ENCODE results near the gene STK39.

The STK39 gene

GRCh38 chr2:167941604-167942003 lies 305.8 kb downstream of the STK39 start:
- no peak for DNase-seq (ENCODE audit: low read depth in 1 of 2, low spot score in 1 of 2)
- no peak overlapping the region for H3K4me3 ChIP-seq (replicated peaks; ENCODE audit: insufficient read depth, low read length)
- H3K27me3 ChIP-seq (ENCODE audit: insufficient read depth, poor library complexity, severe bottlenecking): peaks cover 6% of the 10 kb centered on the region
- TF ChIP-seq POLR2AphosphoS5 (IDR thresholded peaks at IDR 0.05; ENCODE audit: low read depth): no peak
- TF ChIP-seq REST (IDR thresholded peaks at IDR 0.05; ENCODE audit: insufficient replicate concordance, low read depth): no peak
- TF ChIP-seq GABPA (IDR thresholded peaks at IDR 0.05; ENCODE audit: low read depth): no peak
- TF ChIP-seq SPI1 (IDR thresholded peaks at IDR 0.05; ENCODE audit: borderline replicate concordance, low read depth): no peak
- TF ChIP-seq CTCF (IDR thresholded peaks at IDR 0.05; ENCODE audit: insufficient read depth, low read length): no peak
- H3K27ac ChIP-seq (replicated peaks): no peak overlapping the region

GRCh38 chr2:167940734-167941507 lies 306.5 kb downstream of the STK39 start:
- H3K27ac ChIP-seq (replicated peaks): no peak overlapping the region
- no peak overlapping the region for H3K4me3 ChIP-seq (replicated peaks; ENCODE audit: insufficient read depth, low read length)
- DNase-seq (ENCODE audit: low read depth in 1 of 2, low spot score in 1 of 2): no peak
- no peak for TF ChIP-seq GABPA (IDR thresholded peaks at IDR 0.05; ENCODE audit: low read depth)
- peaks cover 6% of the 10 kb centered on the region for H3K27me3 ChIP-seq (ENCODE audit: insufficient read depth, poor library complexity, severe bottlenecking)

GRCh38 chr2:167940346-167940725 lies 307.1 kb downstream of the STK39 start:
- H3K27ac ChIP-seq (replicated peaks): no peak overlapping the region
- H3K27me3 ChIP-seq (ENCODE audit: insufficient read depth, poor library complexity, severe bottlenecking): peaks cover 6% of the 10 kb centered on the region
- no peak for TF ChIP-seq CTCF (IDR thresholded peaks at IDR 0.05; ENCODE audit: insufficient read depth, low read length)
- TF ChIP-seq SPI1 (IDR thresholded peaks at IDR 0.05; ENCODE audit: borderline replicate concordance, low read depth): no peak
- no peak for TF ChIP-seq REST (IDR thresholded peaks at IDR 0.05; ENCODE audit: insufficient replicate concordance, low read depth)
- no peak for TF ChIP-seq GABPA (IDR thresholded peaks at IDR 0.05; ENCODE audit: low read depth)
- TF ChIP-seq POLR2AphosphoS5 (IDR thresholded peaks at IDR 0.05; ENCODE audit: low read depth): no peak
- no peak overlapping the region for H3K4me3 ChIP-seq (replicated peaks; ENCODE audit: insufficient read depth, low read length)
- DNase-seq (ENCODE audit: low read depth in 1 of 2, low spot score in 1 of 2): no peak

- Histone ChIP-seq H3K27ac (replicated peaks) (no peak overlapping the region), H3K4me3 (replicated peaks; ENCODE audit: insufficient read depth, low read length) (no peak overlapping the region), H3K27me3 (ENCODE audit: insufficient read depth, poor library complexity, severe bottlenecking) (peaks cover 6% of the 10 kb centered on the region)
- DNase-seq (ENCODE audit: low read depth in 1 of 2, low spot score in 1 of 2): peak; percentile 10 to 52
- no peak for TF ChIP-seq SPI1 (IDR thresholded peaks at IDR 0.05; ENCODE audit: borderline replicate concordance, low read depth)
- TF ChIP-seq POLR2AphosphoS5 (IDR thresholded peaks at IDR 0.05; ENCODE audit: low read depth): no peak
- no peak for TF ChIP-seq CTCF (IDR thresholded peaks at IDR 0.05; ENCODE audit: insufficient read depth, low read length)
- no peak for TF ChIP-seq GABPA (IDR thresholded peaks at IDR 0.05; ENCODE audit: low read depth)
- no peak for TF ChIP-seq REST (IDR thresholded peaks at IDR 0.05; ENCODE audit: insufficient replicate concordance, low read depth)
These were observed 307.7 kb downstream of the STK39 start for GRCh38 chr2:167939514-167940345.

All from HL-60 (cell line).